ENCODE results near the gene SCN3A. TPM values are rescaled to one million over a fixed set of nuclear protein-coding genes. Genes with fewer than 3 reads are reported as not detected.

Gene SCN3A
- total RNA-seq, 1 experiment from 2014 or later: not detected

DNA sequence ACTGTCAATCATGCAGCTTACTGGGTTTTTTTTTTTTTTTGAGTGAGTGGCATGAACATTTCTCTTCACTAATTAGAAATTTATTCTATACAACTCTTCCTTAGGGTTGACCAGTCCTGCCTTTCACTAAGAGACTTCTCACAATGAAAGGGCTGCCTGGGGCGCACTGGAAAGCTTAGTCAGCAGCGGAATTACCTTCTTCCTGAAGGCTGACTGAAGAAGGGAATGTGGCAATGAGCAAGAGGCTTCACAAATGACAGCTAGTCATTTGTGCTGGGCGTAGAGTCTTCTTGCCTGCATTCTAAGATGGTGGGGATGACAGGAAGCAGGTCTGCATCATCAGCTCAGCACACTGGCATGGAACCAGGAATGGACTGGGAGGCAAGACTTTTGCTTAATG is 15.6 kb upstream of the SCN3A start:
- Mint-ChIP-seq H3K36me3 (ENCODE audit: insufficient read depth, unreplicated experiment) (no peaks in the 10 kb centered on the region), H3K9me3 (ENCODE audit: unreplicated experiment) (no peaks in the 10 kb centered on the region), H3K4me3 (ENCODE audit: unreplicated experiment) (no peak overlapping the region), H3K27ac (ENCODE audit: low read depth, unreplicated experiment) (no peak overlapping the region), H3K27me3 (ENCODE audit: insufficient read depth, unreplicated experiment) (peaks cover 85% of the 10 kb centered on the region), H3K4me1 (ENCODE audit: insufficient read depth, unreplicated experiment) (no peaks in the 10 kb centered on the region)
- DNase-seq (ENCODE audit: unreplicated experiment): peak; percentile 28
- intact Hi-C loops (cut with micrococcal nuclease): no loop called here
- POLR2A ChIA-PET: no interaction called here
- BruUV-seq (replicated peaks): no TSS peak
- CTCF ChIA-PET: interaction anchor here (1.0 to 2.8 kb wide), 4 partner anchors 15 to 963 kb away, joined by 3 to 14 read pairs (median 4); partner anchors contain the start of gene SCN3A
- no peak for TF ChIP-seq CTCF (IDR thresholded peaks at IDR 0.05; ENCODE audit: unreplicated experiment)

DNA sequence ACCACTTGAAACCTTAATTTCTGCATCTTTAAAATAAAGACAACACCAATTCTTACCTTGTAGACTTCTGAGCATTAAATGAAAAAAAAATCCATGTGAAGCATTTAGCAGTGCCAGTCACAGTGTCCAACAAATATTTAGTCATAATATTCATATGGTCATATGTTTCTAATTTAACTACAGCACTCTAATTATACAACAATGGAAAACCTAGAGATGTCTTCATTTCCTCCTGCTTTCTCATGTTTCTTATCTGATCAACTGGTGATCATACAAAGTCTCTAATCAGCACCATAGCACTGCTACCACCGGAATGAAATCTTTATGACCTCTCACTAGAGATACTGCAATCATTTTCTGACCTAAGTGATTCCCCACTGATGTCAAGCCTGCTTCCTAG is 10.2 kb upstream of the SCN3A start:
- intact Hi-C loops (cut with micrococcal nuclease): no loop called here
- Mint-ChIP-seq H3K4me3 (ENCODE audit: unreplicated experiment) (no peak overlapping the region), H3K27ac (ENCODE audit: low read depth, unreplicated experiment) (no peak overlapping the region), H3K36me3 (ENCODE audit: insufficient read depth, unreplicated experiment) (no peaks in the 10 kb centered on the region), H3K4me1 (ENCODE audit: insufficient read depth, unreplicated experiment) (no peaks in the 10 kb centered on the region), H3K27me3 (ENCODE audit: insufficient read depth, unreplicated experiment) (peaks cover 100% of the 10 kb centered on the region), H3K9me3 (ENCODE audit: unreplicated experiment) (no peaks in the 10 kb centered on the region)
- no peak for TF ChIP-seq CTCF (IDR thresholded peaks at IDR 0.05; ENCODE audit: unreplicated experiment)
- CTCF ChIA-PET: no interaction called here
- DNase-seq (ENCODE audit: unreplicated experiment): no peak
- POLR2A ChIA-PET: no interaction called here
- no TSS peak for BruUV-seq (replicated peaks)

GRCh38 chr2:165208094-165208493 is 4.2 kb upstream of the SCN3A start:
- ChIA-PET CTCF (interaction anchor here (0.9 to 11.6 kb wide), 5 partner anchors 31 to 284 kb away, joined by 3 to 132 read pairs (median 3); partner anchors contain the start of gene SCN2A), POLR2A (no interaction called here)
- Mint-ChIP-seq H3K9me3 (ENCODE audit: unreplicated experiment) (no peaks in the 10 kb centered on the region), H3K27ac (ENCODE audit: low read depth, unreplicated experiment) (no peak overlapping the region), H3K36me3 (ENCODE audit: insufficient read depth, unreplicated experiment) (no peaks in the 10 kb centered on the region), H3K4me1 (ENCODE audit: insufficient read depth, unreplicated experiment) (no peaks in the 10 kb centered on the region), H3K27me3 (ENCODE audit: insufficient read depth, unreplicated experiment) (peaks cover 86% of the 10 kb centered on the region), H3K4me3 (ENCODE audit: unreplicated experiment) (no peak overlapping the region)
- no peak for TF ChIP-seq CTCF (IDR thresholded peaks at IDR 0.05; ENCODE audit: unreplicated experiment)
- no TSS peak for BruUV-seq (replicated peaks)
- intact Hi-C loops (cut with micrococcal nuclease): no loop called here
- no peak for DNase-seq (ENCODE audit: unreplicated experiment)

DNA sequence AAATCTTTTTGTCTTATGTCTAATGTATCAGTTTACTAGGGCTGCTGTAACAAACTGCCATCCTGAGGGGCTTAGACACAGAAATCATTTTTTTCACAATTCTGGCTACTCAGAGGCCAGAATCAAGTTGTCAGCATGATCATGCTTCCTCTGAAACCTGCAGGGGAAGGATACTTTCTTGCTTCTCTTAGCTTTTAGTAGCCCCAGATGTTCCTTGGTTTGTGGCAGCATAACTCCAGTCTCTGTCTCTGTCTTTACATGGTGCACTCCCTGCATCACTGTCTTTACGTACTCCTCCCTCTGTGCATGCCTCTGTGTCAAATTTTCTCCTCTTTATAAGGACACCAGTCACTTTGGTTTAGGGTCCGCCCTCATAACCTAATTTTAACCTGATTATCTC is 2.0 kb upstream of the SCN3A start:
- Mint-ChIP-seq H3K9me3 (ENCODE audit: unreplicated experiment) (no peaks in the 10 kb centered on the region), H3K27me3 (ENCODE audit: insufficient read depth, unreplicated experiment) (peaks cover 80% of the 10 kb centered on the region), H3K4me3 (ENCODE audit: unreplicated experiment) (no peak overlapping the region), H3K27ac (ENCODE audit: low read depth, unreplicated experiment) (no peak overlapping the region), H3K4me1 (ENCODE audit: insufficient read depth, unreplicated experiment) (no peaks in the 10 kb centered on the region), H3K36me3 (ENCODE audit: insufficient read depth, unreplicated experiment) (no peaks in the 10 kb centered on the region)
- BruUV-seq (replicated peaks): no TSS peak
- no peak for TF ChIP-seq CTCF (IDR thresholded peaks at IDR 0.05; ENCODE audit: unreplicated experiment)
- ChIA-PET POLR2A (no interaction called here), CTCF (interaction anchor here (0.6 to 11.6 kb wide), 5 partner anchors 11 to 558 kb away, joined by 3 to 132 read pairs (median 4); no protein-coding TSS in a partner anchor)
- intact Hi-C loops (cut with micrococcal nuclease): no loop called here
- no peak for DNase-seq (ENCODE audit: unreplicated experiment)

Data from MCF 10A (cell line).